Neural progenitor cell (in vitro differentiated cells): ENCODE measurements around the gene TIMP2.

Experiments used
- EZH2phosphoT487 ChIP-seq: fragments of 200-600 bp; sonication (generic); IDR thresholded peaks from 2 replicates; pipeline ENCODE4 v1.6.1; 2017; ENCODE audit warnings: antibody characterized with exemption
- TF ChIP-seq, protein P1 (sequence below): fragments of 200-600 bp; sonication (generic); IDR thresholded peaks from 2 replicates; pipeline ENCODE4 v1.5.1; 2017; ENCODE audit warnings: antibody characterized with exemption, mild to moderate bottlenecking

DNA sequence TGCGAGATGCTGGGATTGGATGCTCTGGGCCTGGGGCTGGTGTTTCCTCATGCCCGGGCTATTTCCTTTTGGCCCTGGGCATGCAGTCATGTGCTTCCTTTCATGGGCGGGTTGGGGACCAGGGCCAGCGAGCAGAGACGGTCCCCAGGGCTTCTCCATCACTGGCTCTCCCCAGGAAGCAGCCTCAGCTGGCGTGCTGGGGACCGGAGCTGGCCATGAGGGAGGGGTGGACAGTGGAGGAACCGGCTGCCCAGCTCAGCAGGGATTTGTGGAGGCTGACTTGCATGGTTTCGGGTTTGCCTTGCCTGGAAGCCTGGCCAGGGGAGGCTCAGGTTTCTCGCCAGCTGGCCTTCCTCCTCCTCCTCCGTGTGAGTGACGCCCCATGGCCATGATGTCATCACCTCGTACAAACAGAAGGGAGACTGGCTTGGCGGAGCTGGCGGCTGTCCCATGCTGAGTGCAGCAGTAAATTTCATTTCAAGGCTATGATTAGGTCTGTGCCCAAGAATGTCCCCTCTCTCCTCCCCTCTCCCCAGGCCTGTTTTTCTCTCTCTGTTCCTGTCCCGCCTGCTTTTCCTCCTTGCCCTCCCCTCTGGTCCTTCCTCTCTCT lies 8.9 kb upstream of the TIMP2 start:
- TF ChIP-seq, protein P1, sequence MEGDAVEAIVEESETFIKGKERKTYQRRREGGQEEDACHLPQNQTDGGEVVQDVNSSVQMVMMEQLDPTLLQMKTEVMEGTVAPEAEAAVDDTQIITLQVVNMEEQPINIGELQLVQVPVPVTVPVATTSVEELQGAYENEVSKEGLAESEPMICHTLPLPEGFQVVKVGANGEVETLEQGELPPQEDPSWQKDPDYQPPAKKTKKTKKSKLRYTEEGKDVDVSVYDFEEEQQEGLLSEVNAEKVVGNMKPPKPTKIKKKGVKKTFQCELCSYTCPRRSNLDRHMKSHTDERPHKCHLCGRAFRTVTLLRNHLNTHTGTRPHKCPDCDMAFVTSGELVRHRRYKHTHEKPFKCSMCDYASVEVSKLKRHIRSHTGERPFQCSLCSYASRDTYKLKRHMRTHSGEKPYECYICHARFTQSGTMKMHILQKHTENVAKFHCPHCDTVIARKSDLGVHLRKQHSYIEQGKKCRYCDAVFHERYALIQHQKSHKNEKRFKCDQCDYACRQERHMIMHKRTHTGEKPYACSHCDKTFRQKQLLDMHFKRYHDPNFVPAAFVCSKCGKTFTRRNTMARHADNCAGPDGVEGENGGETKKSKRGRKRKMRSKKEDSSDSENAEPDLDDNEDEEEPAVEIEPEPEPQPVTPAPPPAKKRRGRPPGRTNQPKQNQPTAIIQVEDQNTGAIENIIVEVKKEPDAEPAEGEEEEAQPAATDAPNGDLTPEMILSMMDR: no peak
- no peak for TF ChIP-seq EZH2phosphoT487
